Fibroblast of upper back skin (primary cell): ENCODE results near the gene IQCH.

Source experiments
- DNase-seq: peaks from one replicate; pipeline ENCODE4 v3.0.0-alpha.2; 2013

IQCH gene

DNA sequence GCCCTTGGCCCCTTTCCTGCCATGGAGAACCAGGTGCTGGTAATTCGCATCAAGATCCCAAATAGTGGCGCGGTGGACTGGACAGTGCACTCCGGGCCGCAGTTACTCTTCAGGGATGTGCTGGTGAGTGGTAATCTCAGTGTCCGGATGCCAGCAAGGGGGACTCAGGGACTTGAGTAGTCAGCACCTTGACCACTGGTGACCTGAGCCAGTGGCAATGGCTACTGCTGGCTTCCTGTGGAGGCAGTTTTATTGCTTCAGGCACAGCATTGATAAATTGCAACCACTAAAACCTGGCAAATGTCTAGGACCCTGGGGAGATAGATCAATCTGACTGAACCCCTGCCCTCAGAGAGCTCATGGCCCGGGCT lies 288.7 kb downstream of the IQCH start:
- no peak for DNase-seq

DNA sequence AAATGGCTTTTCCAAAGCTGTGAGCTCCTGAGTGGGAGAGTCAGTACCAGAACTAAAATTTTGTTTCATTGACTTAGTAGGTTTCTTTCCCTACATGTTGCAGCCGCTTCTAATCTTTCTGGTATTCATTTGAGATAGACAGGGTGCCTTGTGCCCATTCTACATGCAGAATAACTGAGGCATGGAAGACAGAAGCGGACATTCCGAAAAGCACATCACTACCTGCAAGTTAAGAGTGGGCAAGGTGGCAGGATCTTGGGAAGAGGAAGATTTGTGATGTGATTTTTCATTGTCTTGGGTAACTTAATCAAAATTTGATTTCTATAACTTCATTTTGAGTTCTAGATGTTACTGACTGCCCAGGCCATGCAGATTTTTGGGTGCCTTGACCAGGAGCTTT lies 289.9 kb downstream of the IQCH start:
- DNase-seq: no peak

- DNase-seq: no peak
Observed at GRCh38 chr15:67545864-67546263, 291.3 kb downstream of the IQCH start.

- no peak for DNase-seq
Observed at GRCh38 chr15:67547064-67547463, 292.5 kb downstream of the IQCH start.

DNA sequence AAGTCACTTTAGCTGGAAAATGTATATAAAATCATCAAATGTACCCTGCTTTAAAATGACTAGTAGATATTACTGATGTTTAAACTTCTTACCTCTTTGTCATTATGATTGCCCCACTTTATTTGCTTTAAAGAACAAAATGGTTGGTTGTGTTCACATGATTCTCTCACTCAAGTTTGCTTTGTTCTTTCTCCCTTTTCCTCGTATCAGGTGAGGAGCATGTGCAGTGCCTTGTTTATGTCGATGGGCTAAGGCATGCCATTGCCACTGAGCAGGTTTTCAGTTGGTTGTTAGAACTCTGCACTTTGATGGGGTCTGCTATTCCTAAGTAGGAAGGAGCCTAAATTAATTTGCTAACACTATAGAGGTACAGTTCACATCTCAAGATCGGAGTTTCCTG lies 293.2 kb downstream of the IQCH start:
- DNase-seq: no peak

- peak; percentile 34 for DNase-seq
Observed at GRCh38 chr15:67548236-67548852, 293.8 kb downstream of the IQCH start.

DNA sequence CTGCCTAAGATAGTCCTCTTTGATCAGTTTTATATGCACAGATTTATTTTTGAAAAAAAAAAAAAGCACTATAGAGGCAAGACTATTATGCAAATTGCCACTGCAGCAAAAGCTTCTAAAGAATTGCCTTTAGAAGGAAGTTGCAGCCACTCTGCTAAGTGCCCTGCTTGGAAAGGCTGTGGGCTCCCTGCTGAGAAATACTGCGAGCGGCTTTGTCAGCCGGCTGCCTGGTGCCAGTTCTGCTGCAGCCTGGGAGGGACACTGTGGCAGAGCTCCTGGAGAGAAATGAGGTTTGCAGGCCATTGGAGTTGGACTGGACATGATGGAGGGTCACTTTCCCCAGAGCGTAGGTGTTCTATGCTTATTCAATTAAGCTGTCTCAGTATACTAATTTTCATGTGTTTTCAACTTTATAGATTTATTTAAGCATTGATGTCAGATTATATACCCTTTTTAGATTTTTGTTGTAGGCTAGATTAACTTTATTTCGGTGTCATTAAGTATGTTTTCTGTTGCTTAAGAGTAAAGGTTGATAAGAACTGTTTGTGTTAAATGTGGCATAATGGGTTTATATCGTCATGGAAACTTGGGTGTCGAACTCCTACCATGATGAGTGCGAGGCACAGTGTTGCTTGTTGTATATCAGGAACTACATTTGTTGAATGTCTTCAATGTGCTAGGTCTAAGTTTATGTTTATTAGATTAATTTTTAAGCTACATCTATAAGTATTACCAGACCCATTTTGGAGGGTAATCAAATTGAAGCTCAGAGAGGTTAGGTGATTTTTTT lies 294.5 kb downstream of the IQCH start:
- no peak for DNase-seq

- no peak for DNase-seq
Observed at GRCh38 chr15:67549736-67550135, 295.1 kb downstream of the IQCH start.

- no peak for DNase-seq
Observed at GRCh38 chr15:67550522-67550921, 295.9 kb downstream of the IQCH start.

DNA sequence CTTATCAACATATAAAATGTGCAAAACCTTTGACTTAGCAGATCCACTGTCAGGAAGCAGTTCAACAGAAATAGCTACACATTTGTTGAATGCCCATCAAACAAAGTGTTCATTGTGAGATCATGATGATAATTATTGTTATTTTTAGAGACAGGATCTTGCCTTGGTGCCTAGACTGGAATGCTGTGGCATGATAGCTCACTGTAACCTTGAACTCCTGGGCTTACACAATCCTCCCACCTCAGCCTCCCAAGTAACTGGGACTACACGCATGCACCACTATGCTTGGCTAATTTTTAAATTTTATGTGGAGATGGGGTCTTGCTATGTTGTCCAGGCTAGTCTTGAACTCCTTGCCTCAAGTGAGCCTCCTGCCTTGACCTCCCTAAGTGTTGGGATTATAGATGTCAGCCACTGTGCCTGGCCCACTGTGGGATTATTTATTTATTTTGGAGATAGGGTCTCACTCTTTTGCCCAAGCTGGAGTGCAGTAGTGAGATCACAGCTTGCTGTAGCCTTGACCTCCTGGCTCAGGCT lies 296.7 kb downstream of the IQCH start:
- no peak for DNase-seq
